HepG2 (cell line): Measurements from ENCODE around the gene TLK1. TPM values are rescaled to one million over a fixed set of nuclear protein-coding genes. Genes with fewer than 3 reads are reported as not detected.

Experiments used
- DNMT1 ChIP-seq: sonication (generic); formaldehyde crosslinking; IDR thresholded peaks from 2 replicates; pipeline ENCODE4 v1.5.1; 2020; ENCODE audit warnings: mild to moderate bottlenecking, missing genetic modification reagents
- HOXA7 ChIP-seq: sonication (generic); formaldehyde crosslinking; IDR thresholded peaks from 2 replicates; pipeline ENCODE4 v1.8.1; 2022; ENCODE audit warnings: mild to moderate bottlenecking, missing genetic modification reagents, moderate library complexity
- JUNB ChIP-seq: sonication (generic); formaldehyde crosslinking; IDR thresholded peaks from 2 replicates; pipeline ENCODE4 v1.8.0; 2022; ENCODE audit warnings: missing genetic modification reagents, mild to moderate bottlenecking, borderline replicate concordance
- MTF2 ChIP-seq: sonication (generic); formaldehyde crosslinking; IDR thresholded peaks from 2 replicates; pipeline ENCODE4 v1.5.0; 2020; ENCODE audit warnings: missing genetic modification reagents, borderline replicate concordance
- NFAT5 ChIP-seq: sonication (generic); formaldehyde crosslinking; IDR thresholded peaks from 2 replicates; pipeline ENCODE4 v1.4.0; 2020; ENCODE audit warnings: missing genetic modification reagents
- RARA ChIP-seq: IDR thresholded peaks from 2 replicates; pipeline ENCODE4 v1.6.1; 2016; ENCODE audit warnings: missing genetic modification reagents, missing compliant biosample characterization
- RNF2 ChIP-seq: fragments of 450-650 bp; conservative IDR thresholded peaks from 2 replicates; pipeline ENCODE4 v1.6.1; 2016; ENCODE audit warnings: low read depth
- THAP8 ChIP-seq: sonication (generic); formaldehyde crosslinking; IDR thresholded peaks from 2 replicates; pipeline ENCODE4 v1.5.1; 2020; ENCODE audit warnings: missing genetic modification reagents, mild to moderate bottlenecking, borderline replicate concordance
- ZNF407 ChIP-seq: sonication (generic); formaldehyde crosslinking; IDR thresholded peaks from one replicate; pipeline ENCODE4 v1.5.1; 2020; ENCODE audit warnings: mild to moderate bottlenecking, missing genetic modification reagents; ENCODE audit errors: not compliant biosample characterization
- ZNF740 ChIP-seq: sonication (generic); formaldehyde crosslinking; IDR thresholded peaks from 2 replicates; pipeline ENCODE4 v1.4.0; 2020; ENCODE audit warnings: missing genetic modification reagents
- ZNF747 ChIP-seq: sonication (generic); formaldehyde crosslinking; IDR thresholded peaks from 2 replicates; pipeline ENCODE4 v1.8.1; 2023; ENCODE audit warnings: missing genetic modification reagents, mild to moderate bottlenecking, borderline replicate concordance
- ZNF788 ChIP-seq: sonication (generic); formaldehyde crosslinking; IDR thresholded peaks from 2 replicates; pipeline ENCODE4 v1.5.0; 2020; ENCODE audit warnings: mild to moderate bottlenecking, missing genetic modification reagents, borderline replicate concordance
- polyA plus RNA-seq, 8 experiments: library from polyadenylated mRNA; depleted of rRNA in 3 of 8; stranded (reverse) in 7 of 8; unstranded in 1 of 8; fragments of >200 nt; fragmentation: Illumina TruSeq in 4 of 8; extraction: Trizol in 4 of 8; gene quantifications; 2 replicates each; pipeline versions ENCODE4 v1.2.1 to v1.2.3, GENCODE V29; 2011 to 2016; ENCODE audit warnings: low read depth in 4 of 8, missing spikeins in 1 of 8, mixed read lengths in 1 of 8; ENCODE audit not compliant: insufficient read depth in 1 of 8
- total RNA-seq, 5 experiments: library from RNA; depleted of rRNA; stranded (reverse); fragments of >200 nt; fragmentation: Illumina TruSeq; extraction: Trizol; gene quantifications; 2 replicates each; pipeline ENCODE4 v1.2.3, GENCODE V29; 2016; ENCODE audit warnings: low read depth in 1 of 5

Gene TLK1
- total and polyA plus RNA-seq, 2 of the 13 experiments (the other 11 are each of a cell fraction or from before 2014, with no cell fraction given): 16.8 to 28.7 TPM

GRCh38 chr2:170973492-170974303 lies 187.0 kb downstream of the TLK1 start (continued):
- TF ChIP-seq NFAT5 (0 out of 2 replicates have a peak, but pooled peaks have one; percentile 32), HOXA7 (CRISPR knock-in tag) (no peak), JUNB (CRISPR knock-in tag) (no peak), ZNF407 (peak; percentile 71), RARA (CRISPR knock-in tag) (peak; percentile 69), ZNF747 (peak; percentile 76; the same call in 1 of the 2 replicates), DNMT1 (CRISPR knock-in tag) (peak; percentile 84; the same call in 1 of the 2 replicates), ZNF740 (CRISPR knock-in tag) (peak; percentile 58; the same call in 1 of the 2 replicates), MTF2 (CRISPR knock-in tag) (no peak), RNF2 (peak; percentile 66), THAP8 (CRISPR knock-in tag) (peak; percentile 91; the same call in 1 of the 2 replicates), ZNF788 (CRISPR knock-in tag) (peak; percentile 60)
